GM10248 (cell line): ENCODE results near the gene SNHG17.

Experiments used
- CTCF ChIA-PET: fragments of 300-600 bp; sonication (Branson Sonifier 250); formaldehyde crosslinking; extraction: SDS; loops from one replicate; lab custom pipeline; 2021; ENCODE audit warnings: antibody characterized with exemption; lab: Yijun Ruan, JAX
- POLR2A ChIA-PET: fragments of 350-650 bp; sonication (Branson Sonifier 250); formaldehyde crosslinking; extraction: SDS; loops from one replicate; lab custom pipeline; 2020; ENCODE audit warnings: antibody characterized with exemption; lab: Yijun Ruan, JAX
- DNase-seq: peaks from one replicate; pipeline ENCODE4 v3.0.0; 2012; ENCODE audit errors: extremely low spot score
- TF ChIP-seq, protein P1 (sequence below): IDR thresholded peaks from 2 replicates; pipeline ENCODE4 v1.5.1; 2012; ENCODE audit warnings: mild to moderate bottlenecking, low read depth; ENCODE audit errors: extremely low read depth, missing control alignments, control extremely low read depth

Gene SNHG17

GRCh38 chr20:38432292-38432691 lies 2.8 kb downstream of the SNHG17 start:
- no peak for DNase-seq
- CTCF ChIA-PET = interaction anchor here (6.8 kb wide), 1 partner anchor 17 kb away, joined by 192 read pairs; no protein-coding TSS in a partner anchor
- TF ChIP-seq, protein P1, sequence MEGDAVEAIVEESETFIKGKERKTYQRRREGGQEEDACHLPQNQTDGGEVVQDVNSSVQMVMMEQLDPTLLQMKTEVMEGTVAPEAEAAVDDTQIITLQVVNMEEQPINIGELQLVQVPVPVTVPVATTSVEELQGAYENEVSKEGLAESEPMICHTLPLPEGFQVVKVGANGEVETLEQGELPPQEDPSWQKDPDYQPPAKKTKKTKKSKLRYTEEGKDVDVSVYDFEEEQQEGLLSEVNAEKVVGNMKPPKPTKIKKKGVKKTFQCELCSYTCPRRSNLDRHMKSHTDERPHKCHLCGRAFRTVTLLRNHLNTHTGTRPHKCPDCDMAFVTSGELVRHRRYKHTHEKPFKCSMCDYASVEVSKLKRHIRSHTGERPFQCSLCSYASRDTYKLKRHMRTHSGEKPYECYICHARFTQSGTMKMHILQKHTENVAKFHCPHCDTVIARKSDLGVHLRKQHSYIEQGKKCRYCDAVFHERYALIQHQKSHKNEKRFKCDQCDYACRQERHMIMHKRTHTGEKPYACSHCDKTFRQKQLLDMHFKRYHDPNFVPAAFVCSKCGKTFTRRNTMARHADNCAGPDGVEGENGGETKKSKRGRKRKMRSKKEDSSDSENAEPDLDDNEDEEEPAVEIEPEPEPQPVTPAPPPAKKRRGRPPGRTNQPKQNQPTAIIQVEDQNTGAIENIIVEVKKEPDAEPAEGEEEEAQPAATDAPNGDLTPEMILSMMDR = no peak
- POLR2A ChIA-PET = interaction anchor here (0.5 to 2.0 kb wide), 2 partner anchors 15 to 347 kb away, joined by 3 to 6 read pairs; no protein-coding TSS in a partner anchor

DNA sequence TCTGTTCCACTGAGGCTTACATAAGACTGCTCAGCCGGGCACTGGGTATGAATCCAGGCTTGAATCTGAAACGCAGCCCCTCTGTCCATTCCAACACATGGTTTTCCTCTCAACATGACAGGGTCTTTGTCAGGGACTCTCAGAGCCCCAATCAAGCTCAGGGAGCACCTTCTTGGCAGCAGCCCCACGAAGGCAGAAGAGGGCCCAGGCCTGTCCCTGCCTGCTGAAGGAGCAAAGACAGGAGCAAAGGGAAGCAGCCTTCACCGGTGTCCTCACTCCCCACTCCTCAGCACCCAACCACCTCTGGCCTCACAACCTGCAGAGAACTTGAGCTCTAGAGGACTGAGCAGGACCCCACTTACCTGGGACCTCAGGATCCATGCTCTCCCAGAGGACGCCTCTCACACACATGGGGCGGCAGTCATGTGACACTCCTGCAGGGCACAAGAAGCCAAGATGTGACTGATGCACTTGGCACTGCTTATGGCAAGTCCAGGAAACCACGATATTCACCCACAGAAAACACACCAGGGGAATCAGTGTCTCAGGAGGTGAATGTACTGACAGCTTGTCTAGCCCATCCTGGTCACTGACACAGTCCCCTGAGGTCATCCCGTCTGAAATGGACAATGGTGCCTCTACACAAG lies 4.3 kb downstream of the SNHG17 start:
- CTCF ChIA-PET = interaction anchor here (1.1 to 6.8 kb wide), 3 partner anchors 12 to 41 kb away, joined by 3 to 192 read pairs (median 3); partner anchors contain the start of gene RALGAPB
- POLR2A ChIA-PET = interaction anchor here (0.5 to 2.0 kb wide), 2 partner anchors 17 to 26 kb away, joined by 3 to 6 read pairs; no protein-coding TSS in a partner anchor
- no peak for DNase-seq
- TF ChIP-seq, protein P1 = no peak

GRCh38 chr20:38429301-38429700 lies 5.8 kb downstream of the SNHG17 start:
- ChIA-PET POLR2A (interaction anchor here (0.6 kb wide), 1 partner anchor 11 kb away, joined by 3 read pairs; no protein-coding TSS in a partner anchor), CTCF (interaction anchor here (6.8 kb wide), 1 partner anchor 20 kb away, joined by 192 read pairs; no protein-coding TSS in a partner anchor)
- TF ChIP-seq, protein P1 = no peak
- DNase-seq = no peak

- ChIA-PET POLR2A (no interaction called here), CTCF (no interaction called here)
- TF ChIP-seq, protein P1 = no peak
- no peak for DNase-seq
Measured at GRCh38 chr20:38428800-38429199, 6.3 kb downstream of the SNHG17 start.

DNA sequence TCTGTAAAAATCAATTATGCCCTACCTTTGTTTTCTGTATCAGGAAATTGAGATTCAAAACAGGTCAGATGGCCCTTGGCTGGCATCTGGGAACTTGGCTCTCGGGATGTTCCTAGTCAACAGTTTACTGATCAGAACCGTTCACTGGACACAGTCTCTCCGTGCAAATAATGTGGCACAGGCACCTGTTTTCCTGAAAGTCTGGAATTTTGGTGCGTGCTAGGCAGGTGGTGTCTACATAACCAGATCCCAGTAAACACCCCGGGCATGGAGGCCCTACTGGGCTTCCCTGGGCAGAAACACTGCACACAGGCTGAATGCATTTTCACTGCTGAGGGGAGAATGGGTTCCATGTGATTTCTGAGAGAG lies 7.5 kb downstream of the SNHG17 start:
- ChIA-PET POLR2A (interaction anchor here (0.6 to 1.1 kb wide), 3 partner anchors 8 to 1309 kb away, joined by 3 read pairs; no protein-coding TSS in a partner anchor), CTCF (interaction anchor here (0.9 kb wide), 1 partner anchor 13 kb away, joined by 3 read pairs; no protein-coding TSS in a partner anchor)
- no peak for DNase-seq
- TF ChIP-seq, protein P1 = no peak

GRCh38 chr20:38426006-38426897 lies 8.9 kb downstream of the SNHG17 start:
- DNase-seq = no peak
- TF ChIP-seq, protein P1 = no peak
- CTCF ChIA-PET = interaction anchor here (1.1 to 3.9 kb wide), 3 partner anchors 8 to 20 kb away, joined by 3 to 29 read pairs (median 5); partner anchors contain the start of gene SNHG17
- POLR2A ChIA-PET = interaction anchor here (0.6 to 2.2 kb wide), 3 partner anchors 8 to 1234 kb away, joined by 6 to 9 read pairs (median 6); partner anchors contain the start of gene SNHG17
